ENCODE results near the gene SCGB1A1. TPM values are rescaled to one million over a fixed set of nuclear protein-coding genes. Genes with fewer than 3 reads are reported as not detected.

SCGB1A1 gene
- total RNA-seq, 4 donors from 2014 or later, result not detected

- H3K27me3 ChIP-seq, result no peaks in the 10 kb centered on the region
- TF ChIP-seq CTCF (IDR thresholded peaks at IDR 0.05) (no peak), POLR2A (IDR thresholded peaks at IDR 0.05) (no peak)
- H3K4me3 ChIP-seq, result no peak overlapping the region
- peaks cover 0 to 28% of the 10 kb centered on the region in 2 donors for H3K4me1 ChIP-seq
- H3K9me3 ChIP-seq, result no peaks in the 10 kb centered on the region
- H3K27ac ChIP-seq, result peak overlapping the region; percentile 85 to 90
- no peaks in the 10 kb centered on the region for H3K36me3 ChIP-seq
- intact Hi-C loops (cut with DNase I; ENCODE audit: low total_unique reads), result no loop called here
- DNase-seq, result no peak
Observed at GRCh38 chr11:62430425-62430824, 11.6 kb downstream of the SCGB1A1 start.

GRCh38 chr11:62431171-62431901 lies 12.5 kb downstream of the SCGB1A1 start:
- Histone ChIP-seq H3K4me3 (no peak overlapping the region), H3K27ac (peak overlapping the region; percentile 85 to 90), H3K36me3 (no peaks in the 10 kb centered on the region), H3K27me3 (no peaks in the 10 kb centered on the region), H3K4me1 (peaks cover 3 to 33% of the 10 kb centered on the region in 2 donors), H3K9me3 (no peaks in the 10 kb centered on the region)
- intact Hi-C loops (cut with DNase I; ENCODE audit: low total_unique reads), result no loop called here
- no peak for DNase-seq
- TF ChIP-seq CTCF (IDR thresholded peaks at IDR 0.05) (no peak), POLR2A (IDR thresholded peaks at IDR 0.05) (no peak)

- TF ChIP-seq CTCF (IDR thresholded peaks at IDR 0.05) (no peak), POLR2A (IDR thresholded peaks at IDR 0.05) (no peak)
- no peaks in the 10 kb centered on the region for H3K9me3 ChIP-seq
- no peaks in the 10 kb centered on the region for H3K27me3 ChIP-seq
- no peaks in the 10 kb centered on the region for H3K36me3 ChIP-seq
- intact Hi-C loops (cut with DNase I; ENCODE audit: low total_unique reads), result no loop called here
- H3K4me1 ChIP-seq, result peaks cover 3 to 33% of the 10 kb centered on the region in 2 donors
- no peak for DNase-seq
- H3K4me3 ChIP-seq, result no peak overlapping the region
- H3K27ac ChIP-seq, result peak overlapping the region; percentile 85 to 90
Observed at GRCh38 chr11:62432695-62433094, 13.9 kb downstream of the SCGB1A1 start.

- Histone ChIP-seq H3K27ac (peak overlapping the region; percentile 85 to 90), H3K9me3 (no peaks in the 10 kb centered on the region), H3K4me3 (no peak overlapping the region), H3K36me3 (no peaks in the 10 kb centered on the region), H3K27me3 (no peaks in the 10 kb centered on the region), H3K4me1 (peaks cover 3 to 33% of the 10 kb centered on the region in 2 donors)
- intact Hi-C loops (cut with DNase I; ENCODE audit: low total_unique reads), result no loop called here
- TF ChIP-seq CTCF (IDR thresholded peaks at IDR 0.05) (peak in 1 of 4 experiments; percentile 39), POLR2A (IDR thresholded peaks at IDR 0.05) (no peak)
- DNase-seq, result peak in 1 of 2 donors; percentile 73
Observed at GRCh38 chr11:62433141-62433903, 14.5 kb downstream of the SCGB1A1 start.

GRCh38 chr11:62433904-62434276 lies 15.1 kb downstream of the SCGB1A1 start:
- intact Hi-C loops (cut with DNase I; ENCODE audit: low total_unique reads), result no loop called here
- Histone ChIP-seq H3K27me3 (no peaks in the 10 kb centered on the region), H3K36me3 (no peaks in the 10 kb centered on the region), H3K9me3 (no peaks in the 10 kb centered on the region), H3K27ac (peak overlapping the region; percentile 85 to 90), H3K4me1 (peaks cover 3 to 33% of the 10 kb centered on the region in 2 donors), H3K4me3 (no peak overlapping the region)
- TF ChIP-seq CTCF (IDR thresholded peaks at IDR 0.05) (peak in 1 of 4 experiments; percentile 1), POLR2A (IDR thresholded peaks at IDR 0.05) (no peak)
- DNase-seq, result peak in 1 of 2 donors; percentile 70

Measured in uterus (tissue), 4 donors.